Measurements from ENCODE around the gene ZNF90.
"Not testable (repeated sequence)": the region's sequence is repeated elsewhere in the genome, so short reads cannot be mapped to it uniquely, and the experiment has no call there.

The ZNF90 gene

GRCh38 chr19:20151617-20152145 is 73.9 kb downstream of the ZNF90 start:
- TF ChIP-seq ELF4 (IDR thresholded peaks at IDR 0.05) (no peak), L3MBTL2 (conservative IDR thresholded peaks at IDR 0.05) (no peak), ARNT (IDR thresholded peaks at IDR 0.05) (no peak), FOXM1 (IDR thresholded peaks at IDR 0.05; ENCODE audit: borderline replicate concordance) (no peak), HDGF (IDR thresholded peaks at IDR 0.05; ENCODE audit: borderline replicate concordance) (no peak), NFRKB (IDR thresholded peaks at IDR 0.05) (no peak), TARDBP (IDR thresholded peaks at IDR 0.05) (no peak), FOXA1 (IDR thresholded peaks at IDR 0.05) (no peak), ZNF384 (IDR thresholded peaks at IDR 0.05) (no peak), FOXK2 (IDR thresholded peaks at IDR 0.05) (no peak), SP1 (IDR thresholded peaks at IDR 0.05) (no peak), LEF1 (IDR thresholded peaks at IDR 0.05; ENCODE audit: borderline replicate concordance) (no peak), BHLHE40 (IDR thresholded peaks at IDR 0.05; ENCODE audit: borderline replicate concordance) (no peak), SUZ12 (IDR thresholded peaks at IDR 0.05) (no peak), PKNOX1 (IDR thresholded peaks at IDR 0.05) (no peak), CTBP1 (IDR thresholded peaks at IDR 0.05; ENCODE audit: borderline replicate concordance) (no peak)
- ChIA-PET CTCF (no interaction called here), POLR2A (no interaction called here)
- no peak for DNase-seq (ENCODE audit: extremely low spot score)

GRCh38 chr19:20152506-20152905 is 74.7 kb downstream of the ZNF90 start:
- CTCF ChIA-PET; DNase-seq (ENCODE audit: extremely low spot score); POLR2A ChIA-PET: not testable (repeated sequence)

GRCh38 chr19:20153281-20153680 is 75.5 kb downstream of the ZNF90 start:
- POLR2A ChIA-PET: no interaction called here

GRCh38 chr19:20154636-20155035 is 76.8 kb downstream of the ZNF90 start:
- CTCF ChIA-PET: no interaction called here
- POLR2A ChIA-PET: no interaction called here
- no peak for DNase-seq (ENCODE audit: extremely low spot score)
- TF ChIP-seq FOXM1 (IDR thresholded peaks at IDR 0.05; ENCODE audit: borderline replicate concordance): no peak
- no peak for TF ChIP-seq CTBP1 (IDR thresholded peaks at IDR 0.05; ENCODE audit: borderline replicate concordance)
- TF ChIP-seq FOXA1 (IDR thresholded peaks at IDR 0.05): no peak
- no peak for TF ChIP-seq ELF4 (IDR thresholded peaks at IDR 0.05)
- TF ChIP-seq L3MBTL2 (conservative IDR thresholded peaks at IDR 0.05): no peak
- no peak for TF ChIP-seq ZNF384 (IDR thresholded peaks at IDR 0.05)
- TF ChIP-seq NFRKB (IDR thresholded peaks at IDR 0.05): no peak
- no peak for TF ChIP-seq BHLHE40 (IDR thresholded peaks at IDR 0.05; ENCODE audit: borderline replicate concordance)
- TF ChIP-seq SP1 (IDR thresholded peaks at IDR 0.05): no peak
- no peak for TF ChIP-seq ARNT (IDR thresholded peaks at IDR 0.05)
- no peak for TF ChIP-seq PKNOX1 (IDR thresholded peaks at IDR 0.05)
- no peak for TF ChIP-seq FOXK2 (IDR thresholded peaks at IDR 0.05)
- no peak for TF ChIP-seq HDGF (IDR thresholded peaks at IDR 0.05; ENCODE audit: borderline replicate concordance)

More at GRCh38 chr19:20153281-20153680, 75.5 kb downstream of the ZNF90 start:
- CTCF ChIA-PET: no interaction called here
- no peak for TF ChIP-seq CTBP1 (IDR thresholded peaks at IDR 0.05; ENCODE audit: borderline replicate concordance)
- no peak for TF ChIP-seq L3MBTL2 (conservative IDR thresholded peaks at IDR 0.05)
- no peak for TF ChIP-seq ZNF384 (IDR thresholded peaks at IDR 0.05)
- no peak for TF ChIP-seq SP1 (IDR thresholded peaks at IDR 0.05)
- TF ChIP-seq NFRKB (IDR thresholded peaks at IDR 0.05): no peak
- no peak for TF ChIP-seq FOXK2 (IDR thresholded peaks at IDR 0.05)
- no peak for TF ChIP-seq HDGF (IDR thresholded peaks at IDR 0.05; ENCODE audit: borderline replicate concordance)
- no peak for TF ChIP-seq BHLHE40 (IDR thresholded peaks at IDR 0.05; ENCODE audit: borderline replicate concordance)
- TF ChIP-seq LEF1 (IDR thresholded peaks at IDR 0.05; ENCODE audit: borderline replicate concordance): no peak
- no peak for TF ChIP-seq SUZ12 (IDR thresholded peaks at IDR 0.05)
- no peak for TF ChIP-seq TARDBP (IDR thresholded peaks at IDR 0.05)
- TF ChIP-seq PKNOX1 (IDR thresholded peaks at IDR 0.05): no peak
- TF ChIP-seq FOXM1 (IDR thresholded peaks at IDR 0.05; ENCODE audit: borderline replicate concordance): no peak
- no peak for TF ChIP-seq ELF4 (IDR thresholded peaks at IDR 0.05)
- TF ChIP-seq FOXA1 (IDR thresholded peaks at IDR 0.05): no peak
- TF ChIP-seq ARNT (IDR thresholded peaks at IDR 0.05): no peak
- no peak for DNase-seq (ENCODE audit: extremely low spot score)

- DNase-seq (ENCODE audit: extremely low spot score): no peak
- ChIA-PET CTCF (no interaction called here), POLR2A (no interaction called here)
- TF ChIP-seq HDGF (IDR thresholded peaks at IDR 0.05; ENCODE audit: borderline replicate concordance) (no peak), SP1 (IDR thresholded peaks at IDR 0.05) (no peak), L3MBTL2 (conservative IDR thresholded peaks at IDR 0.05) (no peak), FOXM1 (IDR thresholded peaks at IDR 0.05; ENCODE audit: borderline replicate concordance) (no peak), TARDBP (IDR thresholded peaks at IDR 0.05) (no peak), PKNOX1 (IDR thresholded peaks at IDR 0.05) (no peak), FOXA1 (IDR thresholded peaks at IDR 0.05) (no peak), LEF1 (IDR thresholded peaks at IDR 0.05; ENCODE audit: borderline replicate concordance) (no peak), ELF4 (IDR thresholded peaks at IDR 0.05) (no peak), CTBP1 (IDR thresholded peaks at IDR 0.05; ENCODE audit: borderline replicate concordance) (no peak), SUZ12 (IDR thresholded peaks at IDR 0.05) (no peak), FOXK2 (IDR thresholded peaks at IDR 0.05) (no peak), ARNT (IDR thresholded peaks at IDR 0.05) (no peak), NFRKB (IDR thresholded peaks at IDR 0.05) (no peak)
Measured at GRCh38 chr19:20162821-20163220, 85.0 kb downstream of the ZNF90 start.

GRCh38 chr19:20164456-20164855 is 86.7 kb downstream of the ZNF90 start:
- ChIA-PET POLR2A (no interaction called here), CTCF (no interaction called here)
- no peak for DNase-seq (ENCODE audit: extremely low spot score)
- no peak for TF ChIP-seq ARNT (IDR thresholded peaks at IDR 0.05)
- no peak for TF ChIP-seq BHLHE40 (IDR thresholded peaks at IDR 0.05; ENCODE audit: borderline replicate concordance)
- TF ChIP-seq HDGF (IDR thresholded peaks at IDR 0.05; ENCODE audit: borderline replicate concordance): no peak
- TF ChIP-seq FOXK2 (IDR thresholded peaks at IDR 0.05): no peak
- no peak for TF ChIP-seq L3MBTL2 (conservative IDR thresholded peaks at IDR 0.05)
- TF ChIP-seq PKNOX1 (IDR thresholded peaks at IDR 0.05): no peak
- no peak for TF ChIP-seq TARDBP (IDR thresholded peaks at IDR 0.05)
- no peak for TF ChIP-seq SUZ12 (IDR thresholded peaks at IDR 0.05)
- no peak for TF ChIP-seq CTBP1 (IDR thresholded peaks at IDR 0.05; ENCODE audit: borderline replicate concordance)
- TF ChIP-seq SP1 (IDR thresholded peaks at IDR 0.05): no peak
- TF ChIP-seq FOXM1 (IDR thresholded peaks at IDR 0.05; ENCODE audit: borderline replicate concordance): no peak
- no peak for TF ChIP-seq FOXA1 (IDR thresholded peaks at IDR 0.05)
- TF ChIP-seq LEF1 (IDR thresholded peaks at IDR 0.05; ENCODE audit: borderline replicate concordance): no peak
- TF ChIP-seq ZNF384 (IDR thresholded peaks at IDR 0.05): no peak
- TF ChIP-seq ELF4 (IDR thresholded peaks at IDR 0.05): no peak
- TF ChIP-seq NFRKB (IDR thresholded peaks at IDR 0.05): no peak

All from HEK293T (cell line).